Spleen (tissue), 11 donors: ENCODE data around the gene MOBP. TPM values are rescaled to one million over a fixed set of nuclear protein-coding genes. Genes with fewer than 3 reads are reported as not detected.

ENCODE experiments used
- DNase-seq: peaks from one replicate; pipeline ENCODE4 v3.0.0-alpha.2; 2020
- H3K27ac ChIP-seq, 8 donors: fragments of 200-600 bp; sonication (generic) in 7 of 8; 1 replicate in 4 of 8; 2 replicates in 4 of 8; pipeline versions ENCODE4 v1.5.0 to v1.8.0; 2016 to 2021; ENCODE audit warnings: inconsistent platforms in 4 of 8, mild to moderate bottlenecking in 4 of 8, moderate library complexity in 1 of 8
- H3K27me3 ChIP-seq, 7 donors: fragments of 200-600 bp; sonication (generic) in 6 of 7; replicated peaks in 1 of 7; 1 replicate in 4 of 7; 2 replicates in 3 of 7; pipeline versions ENCODE4 v1.5.0 to v1.8.0; 2016 to 2021; ENCODE audit warnings: inconsistent platforms in 3 of 7, mild to moderate bottlenecking in 1 of 7
- H3K36me3 ChIP-seq, 6 donors: fragments of 200-600 bp; sonication (generic) in 5 of 6; 1 replicate in 4 of 6; 2 replicates in 2 of 6; pipeline versions ENCODE4 v1.5.0 to v1.8.0; 2016 to 2021; ENCODE audit warnings: inconsistent platforms in 2 of 6
- H3K4me1 ChIP-seq, 6 donors: fragments of 200-600 bp; sonication (generic) in 5 of 6; 1 replicate in 3 of 6; 2 replicates in 3 of 6; pipeline versions ENCODE4 v1.5.0 to v1.8.0; 2016 to 2021; ENCODE audit warnings: inconsistent platforms in 3 of 6
- H3K4me3 ChIP-seq, 8 donors: fragments of 200-600 bp; sonication (generic) in 7 of 8; 1 replicate in 4 of 8; 2 replicates in 4 of 8; pipeline versions ENCODE4 v1.5.0 to v1.8.0; 2016 to 2021; ENCODE audit warnings: inconsistent platforms in 4 of 8, mild to moderate bottlenecking in 4 of 8, moderate library complexity in 2 of 8
- H3K9me3 ChIP-seq, 8 donors: fragments of 200-600 bp; sonication (generic) in 7 of 8; 1 replicate in 4 of 8; 2 replicates in 4 of 8; pipeline versions ENCODE4 v1.5.0 to v1.8.0; 2016 to 2021; ENCODE audit warnings: inconsistent platforms in 4 of 8
- CTCF ChIP-seq, 11 experiments: fragments of 200-600 bp in 7 of 11; fragments of 450-650 bp in 4 of 11; sonication (generic) in 4 of 11; IDR thresholded peaks in 8 of 11; conservative IDR thresholded peaks in 3 of 11; 1 replicate in 7 of 11; 2 replicates in 4 of 11; pipeline versions ENCODE4 v1.4.0 to v1.8.0; 2016 to 2021; ENCODE audit warnings: antibody characterized with exemption in 11 of 11, inconsistent platforms in 4 of 11, mild to moderate bottlenecking in 1 of 11
- POLR2A ChIP-seq, 3 donors: fragments of 450-650 bp; IDR thresholded peaks; one replicate each; pipeline ENCODE4 v1.5.1; 2017; ENCODE audit warnings: antibody characterized with exemption in 3 of 3, mild to moderate bottlenecking in 1 of 3
- POLR2AphosphoS5 ChIP-seq, 3 donors: sonication (generic); formaldehyde crosslinking; IDR thresholded peaks; one replicate each; pipeline ENCODE4 v1.5.1; 2017; ENCODE audit warnings: antibody characterized with exemption in 3 of 3
- WGBS, 5 donors: extraction: QIAGEN DNeasy Blood & Tissue Kit in 3 of 5; methylation state at CpG; one replicate each; pipeline versions ENCODE4 v1.1.5 to v1.1.7; 2013 to 2018; 5-methylcytosine and 5-hydroxymethylcytosine counted together
- intact Hi-C: fragments of 100-400 bp; cut with DNase I; formaldehyde crosslinking; loops from one replicate; pipeline ENCODE4 v1.15.0; 2023; ENCODE audit warnings: low total_unique reads
- polyA plus RNA-seq, 3 donors: library from polyadenylated mRNA; stranded (reverse); fragments of 200-250 nt; gene quantifications; one replicate each; pipeline ENCODE4 v1.2.1, GENCODE V29; 2013
- total RNA-seq, 7 donors: library from RNA; depleted of rRNA in 3 of 7; stranded (reverse); fragments of >200 nt in 3 of 7; fragmentation: NEBNext Ultra II Directional in 4 of 7; extraction: Animal tissue kit (Norgen Biotek cat#: 25700) in 4 of 7; gene quantifications; one replicate each; pipeline versions ENCODE4 v1.1.0 to v1.2.1, GENCODE V29; 2016 to 2021
- donor health status: healthy with polysubstance abuse.
- donor health status: DM: no; HTN: no; CAD: no; lungs with moderate emphysema.
- donor health status: DM: no; HTN: no; CAD: no.
- donor health status: Bipolar disorder and iron deficiency.
- donor health status: healthy.
- donor health status: DM: no; HTN: no; CAD: no.
- donor health status: DM: yes; HTN: yes; CAD: no.

Gene MOBP
- total and polyA plus RNA-seq, 10 donors: 0.06 TPM; not detected in 9

GRCh38 chr3:39466988-39467387, 492 bp upstream of the MOBP start:
- WGBS, 5 donors: 86 to 98% (median 90%) methylated on average over 3 of the region's 3 CpGs
- no peaks in the 10 kb centered on the region for H3K4me1 ChIP-seq
- TF ChIP-seq POLR2A (IDR thresholded peaks at IDR 0.05) (no peak), CTCF (IDR thresholded peaks at IDR 0.05 in 8 of 11, conservative IDR thresholded peaks at IDR 0.05 in 3 of 11) (no peak), POLR2AphosphoS5 (IDR thresholded peaks at IDR 0.05) (no peak)
- no peaks in the 10 kb centered on the region for H3K9me3 ChIP-seq
- H3K36me3 ChIP-seq: no peaks in the 10 kb centered on the region
- H3K4me3 ChIP-seq: no peak overlapping the region
- intact Hi-C loops: no loop called here
- peaks cover 0 to 22% (median 0%) of the 10 kb centered on the region in 7 donors for H3K27me3 ChIP-seq
- DNase-seq: no peak
- no peak overlapping the region for H3K27ac ChIP-seq

- WGBS, 5 donors: 77 to 90% (median 82%) methylated on average over 4 of the region's 4 CpGs
- intact Hi-C loops: no loop called here
- Histone ChIP-seq H3K4me1 (no peaks in the 10 kb centered on the region), H3K27me3 (peaks cover 0 to 31% (median 0%) of the 10 kb centered on the region in 7 donors), H3K4me3 (no peak overlapping the region), H3K27ac (no peak overlapping the region), H3K9me3 (no peaks in the 10 kb centered on the region), H3K36me3 (no peaks in the 10 kb centered on the region)
- DNase-seq: no peak
- TF ChIP-seq POLR2A (IDR thresholded peaks at IDR 0.05) (no peak), POLR2AphosphoS5 (IDR thresholded peaks at IDR 0.05) (no peak), CTCF (IDR thresholded peaks at IDR 0.05 in 8 of 11, conservative IDR thresholded peaks at IDR 0.05 in 3 of 11) (no peak)
Measured at GRCh38 chr3:39468108-39468436, 592 bp downstream of the MOBP start.

GRCh38 chr3:39469258-39469657, 1.8 kb downstream of the MOBP start:
- WGBS, 5 donors: 86 to 100% (median 91%) methylated on average over 1 of the region's 1 CpG
- intact Hi-C loops: no loop called here
- TF ChIP-seq POLR2AphosphoS5 (IDR thresholded peaks at IDR 0.05): no peak
- no peak for TF ChIP-seq CTCF (IDR thresholded peaks at IDR 0.05 in 8 of 11, conservative IDR thresholded peaks at IDR 0.05 in 3 of 11)
- TF ChIP-seq POLR2A (IDR thresholded peaks at IDR 0.05): no peak

GRCh38 chr3:39469945-39470344, 2.5 kb downstream of the MOBP start:
- Histone ChIP-seq H3K9me3 (no peaks in the 10 kb centered on the region), H3K4me3 (no peak overlapping the region), H3K27me3 (peaks cover 0 to 41% (median 0%) of the 10 kb centered on the region in 7 donors), H3K27ac (no peak overlapping the region), H3K36me3 (no peaks in the 10 kb centered on the region), H3K4me1 (no peaks in the 10 kb centered on the region)
- no peak for DNase-seq
- 80 to 94% (median 82%) methylated on average over 6 of the region's 6 CpGs for WGBS, 5 donors
- no peak for TF ChIP-seq CTCF (IDR thresholded peaks at IDR 0.05 in 8 of 11, conservative IDR thresholded peaks at IDR 0.05 in 3 of 11)
- no peak for TF ChIP-seq POLR2A (IDR thresholded peaks at IDR 0.05)
- no peak for TF ChIP-seq POLR2AphosphoS5 (IDR thresholded peaks at IDR 0.05)
- intact Hi-C loops: no loop called here

More at GRCh38 chr3:39469258-39469657, 1.8 kb downstream of the MOBP start:
- H3K4me3 ChIP-seq: no peak overlapping the region
- no peaks in the 10 kb centered on the region for H3K9me3 ChIP-seq
- H3K4me1 ChIP-seq: no peaks in the 10 kb centered on the region
- H3K36me3 ChIP-seq: no peaks in the 10 kb centered on the region
- peaks cover 0 to 41% (median 0%) of the 10 kb centered on the region in 7 donors for H3K27me3 ChIP-seq
- H3K27ac ChIP-seq: no peak overlapping the region
- DNase-seq: no peak
